ENCODE data around the gene VAC14.

GRCh38 chr16:70805380-70805779 is 4.4 kb upstream of the VAC14 start:
- TF ChIP-seq CTCF (IDR thresholded peaks at IDR 0.05) (no peak), POLR2A (IDR thresholded peaks at IDR 0.05) (no peak)

Data from esophagus squamous epithelium (tissue), 4 donors.